HG02885 (cell line): ENCODE results near the gene MAP4.
"Not testable (repeated sequence)": the region's sequence is repeated elsewhere in the genome, so short reads cannot be mapped to it uniquely, and the experiment has no call there.

Source experiments
- ATAC-seq: cut with Tn5 transposase; IDR thresholded peaks from one replicate; pipeline ENCODE4 v1.9.1; 2021; ENCODE audit warnings: mild to moderate bottlenecking; ENCODE audit not compliant: unreplicated experiment, poor library complexity

Gene MAP4

DNA sequence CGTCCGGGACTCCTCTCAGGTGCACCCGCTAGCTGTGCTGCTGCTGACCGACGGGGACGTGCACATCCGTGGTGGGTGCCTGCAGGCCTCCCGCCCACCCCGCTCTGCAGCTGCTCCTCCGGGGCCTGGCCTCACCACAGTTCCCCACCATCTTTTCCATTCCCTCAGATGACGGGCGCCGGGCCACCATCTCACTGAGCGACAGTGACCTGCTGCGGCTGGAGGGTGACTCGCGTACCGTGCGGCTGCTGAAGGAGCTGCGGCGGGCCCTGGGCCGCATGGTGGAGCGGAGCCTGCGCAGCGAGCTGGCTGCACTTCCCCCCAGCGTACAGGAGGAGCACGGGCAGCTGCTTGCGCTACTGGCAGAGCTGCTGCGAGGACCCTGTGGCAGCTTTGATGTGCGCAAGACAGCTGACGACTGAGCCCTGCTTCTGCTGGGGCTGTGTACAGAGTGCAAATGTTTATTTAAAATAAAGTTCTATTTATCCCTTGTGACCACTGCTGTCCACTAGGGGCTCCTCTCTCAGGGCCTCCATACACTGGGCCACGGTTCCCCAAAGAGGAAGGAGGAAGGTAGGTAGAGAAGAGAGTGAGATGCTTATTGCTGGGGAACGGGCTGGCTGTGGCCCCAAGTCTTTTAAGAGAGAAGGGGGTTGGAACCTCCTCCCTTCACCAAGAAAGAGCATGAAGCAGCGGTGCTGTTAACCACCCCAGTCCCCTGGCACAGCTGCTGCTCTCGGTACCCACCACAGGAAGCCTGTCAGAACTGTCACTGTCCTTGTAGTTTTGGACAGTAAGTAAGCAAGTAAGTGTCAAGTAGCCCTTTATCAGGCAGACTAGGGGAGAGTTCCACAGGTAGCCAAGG lies 166.3 kb downstream of the MAP4 start:
- ATAC-seq: no peak

DNA sequence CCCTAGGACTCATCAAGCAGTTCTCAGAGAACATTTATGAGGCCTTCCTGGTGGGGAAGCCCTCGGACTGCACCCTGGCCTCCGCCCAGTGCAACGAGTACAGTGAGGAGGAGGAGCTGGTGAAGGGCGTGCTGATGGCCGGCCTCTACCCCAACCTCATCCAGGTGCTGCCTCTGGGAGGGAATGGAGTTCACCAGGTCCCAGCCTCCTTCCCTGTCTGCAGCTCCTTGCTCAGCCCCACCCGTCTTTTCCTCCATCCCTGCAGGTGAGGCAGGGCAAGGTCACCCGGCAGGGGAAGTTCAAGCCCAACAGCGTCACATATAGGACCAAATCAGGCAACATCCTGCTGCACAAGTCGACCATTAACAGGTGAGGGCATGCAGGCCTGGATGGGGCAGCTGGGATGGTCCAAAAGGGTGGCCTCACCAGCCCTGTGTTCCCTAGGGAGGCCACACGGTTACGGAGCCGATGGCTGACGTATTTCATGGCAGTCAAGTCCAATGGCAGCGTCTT lies 167.0 kb downstream of the MAP4 start:
- no peak for ATAC-seq

DNA sequence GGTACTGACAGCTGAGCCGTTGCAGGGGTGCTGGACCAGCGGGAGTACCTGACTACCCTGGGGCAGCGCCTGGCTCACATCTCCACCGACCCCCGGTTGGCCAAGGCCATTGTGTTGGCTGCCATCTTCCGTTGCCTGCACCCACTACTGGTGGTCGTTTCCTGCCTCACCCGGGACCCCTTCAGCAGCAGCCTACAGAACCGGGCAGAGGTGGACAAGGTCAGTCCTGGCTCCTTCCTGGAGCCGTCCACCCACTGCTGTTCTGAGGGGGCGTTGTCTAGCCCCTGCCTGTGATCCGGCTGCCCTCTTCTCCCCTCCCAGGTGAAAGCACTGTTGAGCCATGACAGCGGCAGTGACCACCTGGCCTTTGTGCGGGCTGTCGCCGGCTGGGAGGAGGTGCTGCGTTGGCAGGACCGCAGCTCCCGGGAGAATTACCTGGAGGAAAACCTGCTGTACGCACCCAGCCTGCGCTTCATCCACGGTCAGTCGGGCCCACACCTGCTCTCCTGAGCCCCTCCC lies 167.6 kb downstream of the MAP4 start:
- ATAC-seq: no peak

DNA sequence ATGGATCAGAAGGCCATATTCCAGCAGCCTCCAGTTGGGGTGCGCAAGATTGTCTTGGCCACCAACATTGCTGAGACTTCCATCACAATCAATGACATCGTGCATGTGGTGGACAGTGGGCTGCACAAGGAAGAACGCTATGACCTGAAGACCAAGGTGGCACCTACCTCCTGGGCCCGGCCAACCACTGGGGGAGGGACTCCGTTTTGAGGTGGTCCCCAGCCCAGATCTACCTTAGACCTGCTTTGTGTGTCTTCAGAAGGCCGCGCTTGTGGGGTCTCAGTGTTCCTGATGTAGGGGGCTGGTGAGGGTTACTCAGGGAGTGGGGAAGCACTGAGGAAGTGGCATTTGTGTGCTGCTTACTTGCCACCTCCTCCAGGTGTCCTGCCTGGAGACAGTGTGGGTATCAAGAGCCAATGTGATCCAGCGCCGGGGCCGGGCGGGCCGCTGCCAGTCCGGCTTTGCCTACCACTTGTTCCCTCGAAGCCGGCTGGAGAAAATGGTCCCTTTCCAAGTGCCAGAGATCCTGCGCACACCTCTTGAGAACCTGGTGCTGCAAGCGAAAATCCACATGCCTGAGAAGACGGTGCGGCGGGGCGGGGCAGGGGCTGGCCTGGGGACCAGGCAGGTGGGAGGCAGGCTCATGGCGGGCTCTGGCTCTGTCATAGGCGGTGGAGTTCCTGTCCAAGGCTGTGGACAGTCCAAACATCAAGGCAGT lies 168.3 kb downstream of the MAP4 start:
- no peak for ATAC-seq

DNA sequence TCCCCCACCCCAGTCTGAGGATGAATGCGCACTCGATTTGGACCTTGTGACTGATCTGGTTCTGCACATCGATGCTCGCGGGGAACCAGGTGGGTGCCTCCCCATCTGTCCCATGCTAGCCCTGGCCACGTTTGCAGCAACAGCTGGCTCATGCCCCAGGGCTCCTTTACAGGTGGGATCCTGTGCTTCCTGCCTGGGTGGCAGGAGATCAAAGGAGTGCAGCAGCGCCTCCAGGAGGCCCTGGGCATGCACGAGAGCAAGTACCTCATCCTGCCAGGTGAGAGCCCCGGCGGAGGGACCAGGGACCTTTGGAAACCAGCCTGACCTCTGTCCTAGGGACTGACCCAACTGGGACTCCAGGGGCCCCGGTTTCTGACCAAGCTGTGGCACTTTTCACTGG lies 169.0 kb downstream of the MAP4 start:
- no peak for ATAC-seq

DNA sequence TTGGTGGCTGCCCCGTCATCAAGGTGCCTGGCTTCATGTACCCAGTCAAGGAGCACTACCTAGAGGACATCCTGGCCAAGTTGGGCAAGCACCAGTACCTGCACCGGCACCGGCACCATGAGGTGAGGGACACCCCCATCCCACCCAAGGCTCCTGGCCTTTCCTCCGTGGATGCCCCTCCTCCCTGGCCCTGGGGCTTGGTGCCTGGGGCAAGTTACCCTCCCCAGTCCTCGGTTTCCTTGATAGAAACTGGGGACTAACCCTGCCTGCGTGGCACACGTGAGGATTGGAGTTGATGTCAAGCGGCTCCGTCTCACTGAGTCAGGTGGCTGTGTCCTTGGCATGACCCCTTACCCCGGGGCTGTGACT lies 169.4 kb downstream of the MAP4 start:
- no peak for ATAC-seq

DNA sequence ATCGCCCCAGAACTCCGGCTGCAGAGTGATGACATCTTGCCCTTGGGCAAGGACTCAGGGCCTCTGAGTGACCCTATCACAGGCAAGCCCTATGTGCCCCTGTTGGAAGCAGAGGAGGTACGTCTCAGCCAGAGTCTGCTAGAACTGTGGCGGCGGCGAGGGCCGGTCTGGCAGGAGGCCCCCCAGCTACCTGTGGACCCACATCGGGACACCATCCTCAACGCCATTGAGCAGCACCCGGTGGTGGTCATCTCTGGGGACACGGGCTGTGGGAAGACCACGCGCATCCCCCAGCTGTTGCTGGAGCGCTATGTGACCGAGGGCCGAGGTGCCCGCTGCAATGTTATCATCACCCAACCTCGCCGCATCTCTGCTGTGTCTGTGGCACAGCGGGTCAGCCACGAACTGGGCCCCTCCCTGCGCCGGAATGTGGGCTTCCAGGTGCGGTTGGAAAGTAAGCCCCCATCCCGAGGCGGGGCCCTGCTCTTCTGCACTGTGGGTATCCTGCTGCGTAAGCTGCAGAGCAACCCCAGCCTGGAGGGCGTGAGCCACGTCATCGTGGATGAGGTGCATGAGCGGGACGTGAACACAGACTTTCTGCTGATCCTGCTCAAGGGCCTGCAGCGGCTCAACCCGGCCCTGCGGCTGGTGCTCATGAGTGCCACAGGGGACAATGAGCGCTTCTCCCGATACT lies 169.9 kb downstream of the MAP4 start:
- ATAC-seq: no peak

DNA sequence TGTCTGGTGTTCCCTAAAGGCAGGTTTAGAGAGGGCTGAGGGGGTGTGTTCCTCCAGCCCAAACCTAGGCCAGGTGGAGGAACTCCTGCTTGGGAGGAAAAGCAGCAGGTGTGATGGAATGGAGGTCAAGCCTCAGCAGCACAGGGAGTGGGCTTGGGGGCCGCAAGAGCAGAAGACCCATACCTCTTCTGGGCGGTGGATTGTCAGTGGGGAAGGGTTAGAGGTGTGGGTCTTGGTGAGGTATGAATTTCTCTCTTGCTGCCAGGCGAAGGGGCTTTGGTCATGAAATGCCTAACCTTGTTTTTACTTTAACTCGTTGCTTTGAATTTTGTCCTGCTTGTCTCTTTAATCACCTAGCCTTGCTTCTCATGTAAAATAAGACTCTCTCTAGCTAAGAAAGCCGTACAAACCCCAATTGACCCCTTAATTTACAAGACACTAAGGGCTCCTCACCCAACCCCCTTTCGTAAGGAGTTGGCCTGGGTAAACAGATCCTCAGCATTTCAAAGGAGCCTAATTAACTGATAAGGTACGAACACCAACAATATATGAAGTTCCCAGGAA lies 174.3 kb downstream of the MAP4 start:
- no peak for ATAC-seq

DNA sequence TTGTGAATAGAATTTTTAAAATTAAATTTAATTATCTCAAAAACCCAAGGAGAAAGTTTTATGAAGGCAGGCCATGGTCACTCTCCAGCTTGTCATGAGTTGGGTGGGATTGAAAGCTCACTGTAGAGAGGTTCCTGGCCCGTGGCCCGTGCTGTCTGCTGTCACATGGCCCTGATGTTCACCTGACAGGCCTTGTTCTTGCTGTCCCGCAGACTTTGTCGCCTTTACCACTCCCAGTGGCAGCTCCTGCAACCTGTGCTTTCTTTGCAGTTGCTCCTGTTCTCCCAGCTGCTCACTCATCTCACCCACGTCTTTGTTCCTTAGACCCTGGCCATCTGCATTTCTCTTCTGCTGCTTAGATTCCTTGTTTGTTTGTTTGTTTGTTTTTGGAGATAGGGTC lies 177.7 kb downstream of the MAP4 start:
- ATAC-seq: no peak

DNA sequence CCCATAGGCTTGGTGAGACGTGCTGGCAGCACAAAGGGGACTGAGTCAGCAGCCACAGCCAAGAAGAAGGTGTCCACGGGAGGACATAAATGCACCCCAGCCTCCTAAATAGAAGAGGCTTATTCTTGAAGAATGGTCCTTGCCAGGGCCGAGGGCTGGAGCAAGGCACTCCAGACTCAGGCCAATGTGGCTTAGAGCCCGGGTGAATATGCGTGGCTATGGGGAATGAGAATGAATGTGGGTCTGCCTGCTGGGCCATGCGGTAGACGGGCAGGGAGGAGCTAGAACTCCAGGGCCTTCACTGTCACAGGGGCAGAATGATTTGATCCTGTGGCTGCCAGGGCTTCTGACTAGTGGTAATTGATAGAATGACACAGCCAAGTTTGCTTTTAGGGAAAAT lies 179.2 kb downstream of the MAP4 start:
- ATAC-seq: no peak

DNA sequence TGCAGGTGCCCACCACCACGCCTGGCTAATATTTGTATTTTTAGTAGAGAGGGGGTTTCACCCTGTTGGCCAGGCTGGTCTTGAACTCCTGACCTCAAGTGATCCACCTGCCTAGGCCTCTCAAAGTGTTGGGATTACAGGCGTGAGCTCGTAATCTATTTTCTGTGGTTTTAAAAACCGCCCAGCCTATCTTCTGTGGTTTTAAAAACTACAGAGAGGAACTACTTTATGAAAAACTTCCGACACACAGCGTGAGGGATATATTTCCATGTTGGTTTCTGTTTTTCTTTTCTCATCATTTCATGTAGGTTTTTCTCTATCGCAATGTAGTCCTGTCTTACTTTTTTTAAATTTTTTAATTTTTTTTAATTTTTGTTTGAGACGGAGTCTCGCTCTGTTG lies 186.7 kb downstream of the MAP4 start:
- not testable (repeated sequence) for ATAC-seq

DNA sequence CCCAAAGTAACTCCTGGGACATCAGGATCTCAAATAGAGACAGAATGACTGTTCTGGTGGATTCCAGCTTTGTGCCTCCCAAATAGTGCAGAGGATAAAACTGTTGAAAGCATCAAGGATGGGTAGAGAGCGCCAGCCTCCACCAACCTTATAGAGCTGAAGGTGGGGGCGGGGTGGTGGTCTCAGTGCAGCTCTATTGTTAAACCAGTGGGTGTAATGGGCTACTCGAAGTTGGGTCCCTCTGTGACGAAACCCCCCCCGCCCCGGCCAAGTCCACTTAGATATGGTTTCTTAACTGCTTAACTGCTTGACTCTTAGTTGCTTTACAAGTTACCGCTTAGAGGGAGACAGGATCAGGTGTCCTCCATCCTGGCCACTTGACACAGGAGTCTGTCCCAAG lies 190.6 kb downstream of the MAP4 start:
- ATAC-seq: no peak

DNA sequence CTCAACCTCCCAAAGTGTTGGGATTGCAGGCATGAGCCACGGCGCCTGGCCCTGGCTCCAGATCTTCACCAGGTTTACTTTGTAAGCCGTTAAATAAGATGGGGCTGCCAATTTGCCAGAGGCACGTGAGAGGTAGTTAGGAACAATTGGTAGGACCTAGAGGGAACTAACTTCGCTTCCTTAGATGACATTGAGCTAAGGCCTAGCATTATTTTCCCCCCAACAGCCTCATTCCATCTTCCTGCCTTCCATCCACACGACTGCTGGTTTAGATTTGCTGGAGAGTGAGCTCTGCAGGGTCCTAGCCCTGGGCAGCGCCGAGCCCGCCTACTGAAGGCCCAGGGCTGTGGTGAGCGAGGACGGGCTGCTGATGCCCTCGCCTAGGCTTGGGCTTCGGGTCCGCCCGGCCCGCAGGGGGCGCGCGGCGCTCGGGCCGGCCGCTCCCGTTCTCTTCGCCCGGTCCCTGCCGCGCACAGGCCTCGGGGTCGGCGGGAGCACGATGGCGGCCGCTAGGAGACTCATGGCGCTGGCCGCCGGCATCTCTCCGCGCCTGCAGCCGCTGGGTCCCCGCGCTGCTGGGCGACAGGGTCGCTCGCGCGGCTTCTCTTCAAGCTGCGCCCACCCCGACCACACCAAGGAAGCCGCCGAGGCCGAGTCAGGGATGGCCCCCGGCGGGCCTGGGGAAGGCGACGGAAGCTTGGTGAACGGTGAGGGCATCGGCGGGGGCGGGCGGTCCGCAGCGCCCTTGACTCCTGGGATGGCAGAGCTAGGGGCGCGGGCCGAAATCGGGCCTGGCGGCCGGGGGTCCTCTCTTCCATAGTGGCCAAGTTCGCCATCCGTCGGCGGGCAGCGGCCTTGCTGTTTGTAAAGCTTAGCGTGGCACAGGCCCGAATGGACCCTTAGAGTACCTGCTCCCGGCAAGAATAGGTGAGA lies 191.4 kb downstream of the MAP4 start:
- peak; percentile 94 for ATAC-seq

DNA sequence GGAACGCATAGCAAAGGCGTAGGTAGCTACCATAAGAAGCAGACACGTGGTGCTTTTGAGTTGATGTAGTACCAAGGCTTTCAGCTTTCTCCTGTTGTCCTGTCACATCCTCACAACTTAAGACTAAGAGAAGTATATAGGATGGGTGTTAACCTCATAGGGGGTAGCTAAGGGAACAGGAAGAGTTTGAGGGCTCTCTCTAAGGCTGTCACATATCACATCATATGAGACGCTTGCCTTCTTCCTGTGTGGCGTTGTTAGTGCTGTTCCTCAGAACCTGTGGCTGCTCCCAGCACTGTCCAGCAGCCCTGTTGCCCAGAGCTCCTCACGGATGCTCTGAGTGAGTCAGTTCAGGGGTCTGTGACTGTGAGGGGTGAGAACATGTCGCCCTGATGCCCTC lies 198.6 kb downstream of the MAP4 start:
- no peak for ATAC-seq

DNA sequence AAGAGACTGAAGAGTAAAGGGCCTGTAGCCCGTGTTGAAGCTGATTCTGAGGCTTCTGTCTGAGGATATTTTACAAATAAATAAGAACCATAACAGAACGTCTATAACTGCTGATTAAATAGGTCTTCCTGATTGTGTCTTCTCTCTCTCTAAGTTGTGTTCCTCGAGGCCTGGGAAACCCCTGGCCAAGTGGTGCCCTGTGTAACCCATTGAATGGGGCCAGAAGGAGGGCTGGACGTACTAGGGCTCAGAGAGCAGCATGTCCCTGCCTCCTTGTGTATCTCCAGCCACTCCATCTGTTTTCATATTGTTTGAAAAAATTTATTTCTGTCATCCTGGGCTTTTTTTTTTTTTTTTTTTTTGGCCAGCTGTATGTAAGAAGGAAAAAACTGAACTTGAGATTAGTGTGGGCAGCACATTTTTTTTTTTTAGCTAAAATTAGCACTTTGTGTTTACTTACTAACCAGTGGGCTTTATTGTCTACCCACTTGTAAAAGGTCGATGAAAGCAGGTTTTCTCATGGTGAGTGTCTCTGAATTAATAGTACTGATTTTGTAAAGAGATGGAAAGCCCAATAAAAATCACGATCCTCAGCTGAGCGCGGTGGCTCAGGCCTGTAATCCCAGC lies 202.6 kb downstream of the MAP4 start:
- ATAC-seq: no peak

DNA sequence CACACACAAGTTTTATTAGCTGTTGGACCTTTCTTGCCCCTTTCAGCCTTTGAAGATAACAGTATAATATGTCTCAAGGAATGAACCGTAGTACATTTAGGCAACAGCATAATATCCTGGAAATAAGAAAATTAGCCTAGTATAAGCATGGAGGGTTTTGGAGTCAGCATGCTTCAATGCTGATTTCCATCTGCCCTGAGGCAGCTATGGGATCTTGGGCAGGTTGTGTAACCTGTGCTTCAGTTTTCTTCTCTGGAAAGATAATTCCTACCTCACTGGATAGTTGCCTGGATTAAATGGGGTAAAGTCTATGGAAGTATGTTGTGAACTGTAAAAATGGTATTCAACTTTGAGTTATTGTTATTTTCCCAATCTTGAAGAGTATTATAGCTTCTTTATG lies 211.6 kb downstream of the MAP4 start:
- no peak for ATAC-seq

DNA sequence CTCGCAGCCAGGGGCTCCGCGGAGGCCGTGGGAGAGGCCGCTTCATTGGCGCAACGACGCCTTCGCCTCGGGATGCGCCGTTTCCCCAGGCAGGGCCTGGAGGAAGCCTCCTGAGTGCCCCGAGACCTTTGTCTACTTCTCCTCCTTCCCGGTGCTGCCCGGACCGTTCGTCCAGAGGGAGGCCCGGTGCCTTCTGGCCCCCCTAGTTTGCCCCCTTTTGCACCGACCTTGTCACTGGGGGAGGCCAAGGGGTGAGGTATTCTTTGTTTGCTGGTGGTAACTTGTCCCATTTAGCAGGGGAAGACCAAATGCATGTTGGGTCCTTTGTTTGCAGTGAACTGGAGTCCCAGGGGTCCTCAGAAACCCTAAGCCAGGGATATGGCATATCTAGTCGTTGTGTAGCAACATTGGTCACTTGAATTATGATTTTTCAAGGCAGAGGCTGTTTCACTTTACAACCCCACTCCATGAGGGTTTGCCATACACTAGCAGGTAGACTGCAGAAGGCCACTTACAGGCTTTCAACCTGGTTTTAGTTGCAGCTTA lies 212.7 kb downstream of the MAP4 start:
- ATAC-seq: no peak

DNA sequence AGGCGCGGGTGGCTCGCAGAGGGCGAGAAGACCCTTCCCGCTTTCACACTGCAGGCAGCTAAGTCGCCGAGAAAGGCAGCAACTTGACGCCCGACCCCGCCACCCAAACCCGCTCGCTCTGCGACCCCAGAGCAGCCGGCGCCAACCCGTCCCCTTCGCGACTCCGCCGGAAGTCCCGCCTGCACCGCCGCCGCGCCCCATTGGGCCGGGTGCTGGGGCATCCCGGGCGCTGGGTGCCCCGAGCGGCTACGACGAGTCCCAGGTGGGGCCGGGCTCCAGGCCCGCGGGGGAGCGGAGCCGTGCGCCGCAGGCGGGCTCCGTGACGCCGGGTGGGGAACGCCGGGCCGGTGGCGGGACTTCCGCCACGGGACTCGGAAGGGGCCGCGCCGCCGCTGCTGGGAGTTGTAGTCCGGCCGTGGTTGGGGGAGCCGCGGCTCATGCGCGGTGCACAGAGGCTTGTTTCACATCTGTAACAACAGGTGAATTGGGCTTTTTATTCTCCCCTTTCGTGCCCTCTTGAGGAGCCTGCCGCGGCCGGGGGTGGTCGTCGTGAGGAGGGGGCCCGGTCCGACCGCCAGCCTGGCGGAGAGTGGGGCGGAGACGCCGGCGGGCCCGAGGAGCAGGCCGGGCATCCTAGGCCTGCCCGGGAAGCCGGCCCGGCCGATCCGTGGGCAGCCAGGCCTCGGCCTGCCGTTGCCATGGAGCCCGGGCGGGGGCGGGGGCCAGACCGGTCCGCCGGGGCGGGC lies 213.3 kb downstream of the MAP4 start, which contains the start of gene DHX30:
Gene DHX30, plus strand, starts transcription at position 405 of the 746 bp plus-strand sequence. CDS start 7,546 bp downstream, outside the sequence.
- ATAC-seq: peak; percentile 91
